A673 (cell line): Measurements from ENCODE around the gene TRMT11. TPM values are rescaled to one million over a fixed set of nuclear protein-coding genes. Genes with fewer than 3 reads are reported as not detected.

Experiments
- Bru-seq: library from RNA; stranded (reverse); fragments of 400-500 nt; gene quantifications from one replicate; lab custom pipeline; 2021; lab: Mats Ljungman, UMichigan
- BruChase-seq, 2 experiments: library from RNA; stranded (reverse); fragments of 400-500 nt; gene quantifications; one replicate each; lab custom pipeline; 2021; lab: Mats Ljungman, UMichigan
- BruUV-seq: library from RNA; stranded (reverse); fragments of 400-500 nt; replicated peaks from 2 replicates; lab custom pipeline; 2021; lab: Mats Ljungman, UMichigan
- CTCF ChIA-PET: fragments of 300-600 bp; sonication (Branson Sonifier 250); formaldehyde crosslinking; loops from one replicate; lab custom pipeline; 2022; ENCODE audit warnings: antibody characterized with exemption; lab: Charles Lee
- POLR2A ChIA-PET: fragments of 300-600 bp; sonication (Branson Sonifier 250); formaldehyde crosslinking; loops from one replicate; lab custom pipeline; 2022; ENCODE audit warnings: antibody characterized with exemption; ENCODE audit not compliant: low non-redundant PET; lab: Charles Lee
- DNase-seq: peaks from one replicate; pipeline ENCODE4 v3.0.0-alpha.2; 2015; ENCODE audit warnings: low spot score
- H3K27ac ChIP-seq: fragments of 200-600 bp; sonication (generic); 2 replicates; pipeline ENCODE4 v1.5.1; 2016; ENCODE audit warnings: mixed run types, low read depth, mild to moderate bottlenecking, mixed read lengths, antibody characterized with exemption, low read length; ENCODE audit not compliant: poor library complexity, severe bottlenecking
- H3K27me3 ChIP-seq: fragments of 200-600 bp; sonication (generic); replicated peaks from 2 replicates; pipeline ENCODE4 v1.6.1; 2017; ENCODE audit warnings: mixed run types, low read depth, mild to moderate bottlenecking, mixed read lengths, antibody characterized with exemption, low read length; ENCODE audit not compliant: insufficient read depth, poor library complexity
- H3K36me3 ChIP-seq: fragments of 200-600 bp; sonication (generic); 2 replicates; pipeline ENCODE4 v1.6.1; 2016; ENCODE audit warnings: mixed run types, mild to moderate bottlenecking, mixed read lengths, antibody characterized with exemption, low read length; ENCODE audit not compliant: insufficient read depth, poor library complexity, severe bottlenecking
- H3K4me1 ChIP-seq: fragments of 200-600 bp; sonication (generic); 2 replicates; pipeline ENCODE4 v1.6.1; 2017; ENCODE audit warnings: mixed run types, mild to moderate bottlenecking, mixed read lengths, antibody characterized with exemption, low read length; ENCODE audit not compliant: insufficient read depth, poor library complexity, severe bottlenecking
- H3K4me3 ChIP-seq: fragments of 200-600 bp; sonication (generic); 2 replicates; pipeline ENCODE4 v1.5.1; 2016; ENCODE audit warnings: low read depth, mixed run types, mild to moderate bottlenecking, mixed read lengths, low read length; ENCODE audit not compliant: poor library complexity, severe bottlenecking
- H3K9me3 ChIP-seq: fragments of 200-600 bp; sonication (generic); 2 replicates; pipeline ENCODE4 v1.6.1; 2016; ENCODE audit warnings: mixed run types, low read depth, mild to moderate bottlenecking, mixed read lengths, antibody characterized with exemption, low read length; ENCODE audit not compliant: poor library complexity, severe bottlenecking
- CTCF ChIP-seq: fragments of 300-800, 200-600 bp; sonication (generic); conservative IDR thresholded peaks from 2 replicates; pipeline ENCODE4 v1.5.1; 2017; ENCODE audit warnings: low read depth, mild to moderate bottlenecking, antibody characterized with exemption, low read length, moderate library complexity, mixed read lengths
- EZH2 ChIP-seq: fragments of 200-600 bp; sonication (generic); IDR thresholded peaks from 2 replicates; pipeline ENCODE4 v1.6.1; 2017; ENCODE audit warnings: borderline replicate concordance, low read depth, mild to moderate bottlenecking, mixed read lengths, antibody characterized with exemption, low read length; ENCODE audit not compliant: poor library complexity, severe bottlenecking
- intact Hi-C: fragments of 100-400 bp; cut with micrococcal nuclease; formaldehyde crosslinking; loops from one replicate; pipeline ENCODE4 v1.10.0; 2022; ENCODE audit not compliant: unreplicated experiment
- long read RNA-seq: library from polyadenylated mRNA; stranded (forward); transcript quantifications from one replicate; pipeline ENCODE4 v2.0.0, GENCODE V29; 2022
- total RNA-seq: library from RNA; stranded (reverse); gene quantifications from 2 replicates; pipeline ENCODE4 v1.2.3, GENCODE V29; 2021

The TRMT11 gene
- total RNA-seq (25.9 and 29.1 TPM in 2 replicates), Bru-seq, nascent RNA (percentile 94 among the genes with signal in this experiment), BruChase-seq, experiment 1, labeled RNA remaining after a 2-hour chase (percentile 85 among the genes with signal in this experiment), BruChase-seq, experiment 2, labeled RNA remaining after a 6-hour chase (percentile 78 among the genes with signal in this experiment)
- long read RNA-seq, transcript TRMT11-201 (13 exons, 1,565 nt): major isoform, 53 of 72 reads
- long read RNA-seq, partial matches to known transcripts: 1 of 72 reads
- long read RNA-seq, other reads (novel, unspliced or antisense): 18 of 72 reads

GRCh38 chr6:125986301-125987025 is at the start of gene TRMT11:
Gene TRMT11 (plus strand): TSS chr6:125986540. CDS start chr6:125986551, 11 bp downstream.
- TF ChIP-seq CTCF (no peak), EZH2 (no peak)

GRCh38 chr6:125939026-125939425 is 47.3 kb upstream of the TRMT11 start:
- CTCF ChIA-PET: no interaction called here
- Histone ChIP-seq H3K4me3 (no peak overlapping the region), H3K9me3 (no peaks in the 10 kb centered on the region), H3K27me3 (no peaks in the 10 kb centered on the region), H3K27ac (no peak overlapping the region), H3K4me1 (peaks cover 8% of the 10 kb centered on the region), H3K36me3 (no peaks in the 10 kb centered on the region)
- DNase-seq: no peak
- intact Hi-C loops: no loop called here
- BruUV-seq: no TSS peak
- TF ChIP-seq EZH2 (no peak), CTCF (no peak)
- POLR2A ChIA-PET: no interaction called here

More at GRCh38 chr6:125986301-125987025, at the start of gene TRMT11:
- Histone ChIP-seq H3K27me3 (no peaks in the 10 kb centered on the region), H3K4me1 (peaks cover 32% of the 10 kb centered on the region), H3K4me3 (peak within 1 kb of the TSS; percentile 77), H3K9me3 (no peaks in the 10 kb centered on the region), H3K36me3 (no peaks in the 10 kb centered on the region), H3K27ac (peak within 1 kb of the TSS; percentile 75)
- intact Hi-C loops: no loop called here
- DNase-seq: peak; percentile 94
- ChIA-PET CTCF (interaction anchor here (1.0 to 1.5 kb wide), 2 partner anchors 9 to 205 kb away, joined by 4 to 7 read pairs; no protein-coding TSS in a partner anchor), POLR2A (interaction anchor here (0.6 to 0.8 kb wide), 2 partner anchors 9 to 660 kb away, joined by 3 to 4 read pairs; no protein-coding TSS in a partner anchor)
- no TSS peak for BruUV-seq

GRCh38 chr6:125939791-125940190 is 46.5 kb upstream of the TRMT11 start:
- peaks cover 8% of the 10 kb centered on the region for H3K4me1 ChIP-seq
- intact Hi-C loops: no loop called here
- no peak overlapping the region for H3K4me3 ChIP-seq
- H3K27ac ChIP-seq: no peak overlapping the region
- no TSS peak for BruUV-seq
- TF ChIP-seq CTCF (no peak), EZH2 (no peak)
- no peak for DNase-seq
- H3K9me3 ChIP-seq: no peaks in the 10 kb centered on the region
- ChIA-PET CTCF (interaction anchor here (1.1 kb wide), 1 partner anchor 17 kb away, joined by 8 read pairs; the partner anchor contains the start of gene HINT3), POLR2A (no interaction called here)
- no peaks in the 10 kb centered on the region for H3K36me3 ChIP-seq
- no peaks in the 10 kb centered on the region for H3K27me3 ChIP-seq
